ENCODE data around the gene LCMT1.

DNA sequence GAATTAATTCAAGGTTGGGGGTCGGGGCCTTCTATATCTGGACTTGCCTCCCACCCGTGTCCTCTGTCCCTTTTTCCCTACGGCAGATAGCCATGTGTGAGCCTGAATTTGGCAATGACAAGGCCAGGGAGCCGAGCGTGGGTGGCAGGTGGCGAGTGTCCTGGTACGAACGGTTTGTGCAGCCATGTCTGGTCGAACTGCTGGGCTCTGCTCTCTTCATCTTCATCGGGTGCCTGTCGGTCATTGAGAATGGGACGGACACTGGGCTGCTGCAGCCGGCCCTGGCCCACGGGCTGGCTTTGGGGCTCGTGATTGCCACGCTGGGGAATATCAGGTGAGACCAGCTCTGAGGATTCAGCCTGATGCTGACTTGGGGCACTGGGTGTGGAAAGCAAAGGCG is 105.6 kb downstream of the LCMT1 start:
- TF ChIP-seq, protein P1, sequence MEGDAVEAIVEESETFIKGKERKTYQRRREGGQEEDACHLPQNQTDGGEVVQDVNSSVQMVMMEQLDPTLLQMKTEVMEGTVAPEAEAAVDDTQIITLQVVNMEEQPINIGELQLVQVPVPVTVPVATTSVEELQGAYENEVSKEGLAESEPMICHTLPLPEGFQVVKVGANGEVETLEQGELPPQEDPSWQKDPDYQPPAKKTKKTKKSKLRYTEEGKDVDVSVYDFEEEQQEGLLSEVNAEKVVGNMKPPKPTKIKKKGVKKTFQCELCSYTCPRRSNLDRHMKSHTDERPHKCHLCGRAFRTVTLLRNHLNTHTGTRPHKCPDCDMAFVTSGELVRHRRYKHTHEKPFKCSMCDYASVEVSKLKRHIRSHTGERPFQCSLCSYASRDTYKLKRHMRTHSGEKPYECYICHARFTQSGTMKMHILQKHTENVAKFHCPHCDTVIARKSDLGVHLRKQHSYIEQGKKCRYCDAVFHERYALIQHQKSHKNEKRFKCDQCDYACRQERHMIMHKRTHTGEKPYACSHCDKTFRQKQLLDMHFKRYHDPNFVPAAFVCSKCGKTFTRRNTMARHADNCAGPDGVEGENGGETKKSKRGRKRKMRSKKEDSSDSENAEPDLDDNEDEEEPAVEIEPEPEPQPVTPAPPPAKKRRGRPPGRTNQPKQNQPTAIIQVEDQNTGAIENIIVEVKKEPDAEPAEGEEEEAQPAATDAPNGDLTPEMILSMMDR (IDR thresholded peaks at IDR 0.05): no peak
- no peak for TF ChIP-seq EZH2 (IDR thresholded peaks at IDR 0.05; ENCODE audit: borderline replicate concordance, insufficient read depth, low read depth, low read length, poor library complexity, severe bottlenecking)
